Ovary (tissue), 1 donor: ENCODE results near the gene UGT1A4.

Experiments
- EP300 ChIP-seq: sonication (generic); formaldehyde crosslinking; IDR thresholded peaks from one replicate; pipeline ENCODE4 v1.6.1; 2017; ENCODE audit warnings: antibody characterized with exemption
- POLR2A ChIP-seq: fragments of 450-650 bp; IDR thresholded peaks from one replicate; pipeline ENCODE4 v1.6.1; 2017; ENCODE audit warnings: antibody characterized with exemption, mild to moderate bottlenecking, moderate library complexity

DNA sequence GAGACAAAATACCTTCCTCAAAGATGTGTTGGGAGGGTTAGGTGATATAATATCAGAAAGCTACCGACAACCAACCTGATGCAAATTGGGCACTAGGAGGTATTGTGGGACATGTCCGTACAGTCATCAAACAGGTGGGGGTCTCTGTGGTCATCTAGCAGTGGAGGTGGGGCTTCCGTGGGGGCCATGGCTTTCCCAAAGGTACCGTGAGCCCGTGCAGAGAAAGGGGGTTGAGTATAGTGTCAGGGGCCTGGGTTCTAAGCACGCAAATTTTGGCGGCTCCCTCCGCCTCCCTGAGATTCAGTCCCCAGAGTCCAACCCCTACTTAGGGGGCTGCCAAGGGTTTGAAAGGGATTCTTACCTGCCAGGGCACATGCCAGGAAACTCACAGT is 103.2 kb downstream of the UGT1A4 start:
- TF ChIP-seq POLR2A, result no peak
- TF ChIP-seq EP300, result no peak
